KMS-11 (cell line): ENCODE measurements around the gene MAN1B1.

ENCODE experiments used
- H2AFZ ChIP-seq: fragments of 200-600 bp; sonication (generic); 2 replicates; pipeline ENCODE4 v1.6.1; 2016; ENCODE audit warnings: antibody characterized with exemption, mixed run types, low read depth
- H3K27ac ChIP-seq: fragments of 200-600 bp; sonication (generic); 2 replicates; pipeline ENCODE4 v1.6.1; 2016; ENCODE audit warnings: mild to moderate bottlenecking, mixed run types
- H3K27me3 ChIP-seq: fragments of 200-600 bp; sonication (generic); 2 replicates; pipeline ENCODE4 v1.6.1; 2017; ENCODE audit warnings: mild to moderate bottlenecking, low read depth, mixed run types, moderate library complexity; ENCODE audit not compliant: insufficient read depth
- H3K36me3 ChIP-seq: fragments of 200-600 bp; sonication (generic); 2 replicates; pipeline ENCODE4 v1.6.1; 2017; ENCODE audit warnings: mild to moderate bottlenecking, mixed run types; ENCODE audit not compliant: insufficient read depth
- H3K4me1 ChIP-seq: fragments of 200-600 bp; sonication (generic); 2 replicates; pipeline ENCODE4 v1.6.1; 2016; ENCODE audit warnings: mild to moderate bottlenecking, low read depth, mixed run types; ENCODE audit not compliant: poor library complexity, severe bottlenecking
- H3K4me2 ChIP-seq: fragments of 200-600 bp; sonication (generic); 2 replicates; pipeline ENCODE4 v1.7.0; 2016; ENCODE audit warnings: mild to moderate bottlenecking, mixed run types
- H3K4me3 ChIP-seq: fragments of 200-600 bp; sonication (generic); IDR thresholded peaks from 2 replicates; pipeline ENCODE4 v1.6.1; 2017; ENCODE audit warnings: low read depth, low read length, mixed read lengths; ENCODE audit not compliant: insufficient read depth
- H3K79me2 ChIP-seq: fragments of 200-600 bp; sonication (generic); 2 replicates; pipeline ENCODE4 v1.6.1; 2016; ENCODE audit warnings: low read depth, mixed run types; ENCODE audit not compliant: insufficient read depth
- H3K9ac ChIP-seq: fragments of 200-600 bp; sonication (generic); 2 replicates; pipeline ENCODE4 v1.6.1; 2016; ENCODE audit warnings: mild to moderate bottlenecking, mixed run types
- H4K20me1 ChIP-seq: fragments of 200-600 bp; sonication (generic); 2 replicates; pipeline ENCODE4 v1.6.1; 2016; ENCODE audit warnings: mild to moderate bottlenecking, mixed run types; ENCODE audit not compliant: insufficient read depth
- CTCF ChIP-seq: fragments of 200-600 bp; sonication (generic); conservative IDR thresholded peaks from 2 replicates; pipeline ENCODE4 v1.6.1; 2017; ENCODE audit warnings: low read depth, mild to moderate bottlenecking, antibody characterized with exemption, low read length, moderate library complexity, mixed read lengths

Gene MAN1B1

GRCh38 chr9:137138058-137138721 lies 51.4 kb downstream of the MAN1B1 start:
- no peak for TF ChIP-seq CTCF
- H2AFZ ChIP-seq: no peak overlapping the region
- H3K79me2 ChIP-seq: no peaks in the 10 kb centered on the region
- no peak overlapping the region for H3K4me2 ChIP-seq
- no peaks in the 10 kb centered on the region for H3K4me1 ChIP-seq
- H3K9ac ChIP-seq: no peak overlapping the region
- H3K4me3 ChIP-seq: no peak overlapping the region
- H3K27ac ChIP-seq: no peak overlapping the region
- H4K20me1 ChIP-seq: no peaks in the 10 kb centered on the region
- H3K27me3 ChIP-seq: peaks cover 87% of the 10 kb centered on the region
- no peaks in the 10 kb centered on the region for H3K36me3 ChIP-seq

GRCh38 chr9:137138722-137139467 lies 52.1 kb downstream of the MAN1B1 start, which contains the start of gene GRIN1:
Gene GRIN1 (plus strand): TSS chr9:137139154. CDS start chr9:137139487, 333 bp downstream.
- no peak within 1 kb of the TSS for H3K9ac ChIP-seq
- H3K27ac ChIP-seq: no peak within 1 kb of the TSS
- no peak for TF ChIP-seq CTCF
- H4K20me1 ChIP-seq: no peaks in the 10 kb centered on the region
- no peak within 1 kb of the TSS for H3K4me3 ChIP-seq
- H3K27me3 ChIP-seq: peaks cover 86% of the 10 kb centered on the region
- H3K79me2 ChIP-seq: no peaks in the 10 kb centered on the region
- H3K4me2 ChIP-seq: no peak within 1 kb of the TSS
- H3K36me3 ChIP-seq: no peaks in the 10 kb centered on the region
- no peaks in the 10 kb centered on the region for H3K4me1 ChIP-seq
- H2AFZ ChIP-seq: no peak within 1 kb of the TSS

GRCh38 chr9:137139468-137140150 lies 52.8 kb downstream of the MAN1B1 start:
- Histone ChIP-seq H3K36me3 (no peaks in the 10 kb centered on the region), H3K4me1 (no peaks in the 10 kb centered on the region), H3K27ac (no peak overlapping the region), H3K79me2 (no peaks in the 10 kb centered on the region), H3K4me2 (no peak overlapping the region), H2AFZ (no peak overlapping the region), H3K9ac (no peak overlapping the region), H3K4me3 (no peak overlapping the region), H4K20me1 (no peaks in the 10 kb centered on the region), H3K27me3 (peaks cover 86% of the 10 kb centered on the region)
- TF ChIP-seq CTCF: no peak

- no peak for TF ChIP-seq CTCF
- no peaks in the 10 kb centered on the region for H4K20me1 ChIP-seq
- H3K79me2 ChIP-seq: no peaks in the 10 kb centered on the region
- no peaks in the 10 kb centered on the region for H3K36me3 ChIP-seq
- H3K4me1 ChIP-seq: no peaks in the 10 kb centered on the region
- H3K4me3 ChIP-seq: no peak overlapping the region
- H3K27ac ChIP-seq: no peak overlapping the region
- no peak overlapping the region for H2AFZ ChIP-seq
- H3K4me2 ChIP-seq: no peak overlapping the region
- peaks cover 78% of the 10 kb centered on the region for H3K27me3 ChIP-seq
- H3K9ac ChIP-seq: no peak overlapping the region
Observed at GRCh38 chr9:137140151-137141012, 53.6 kb downstream of the MAN1B1 start.
